A549 treated with CpdA at 1 μM for 4 hours (cell line): ENCODE data around the gene FBXO44. TPM values are rescaled to one million over a fixed set of nuclear protein-coding genes. Genes with fewer than 3 reads are reported as not detected.

Source experiments
- total RNA-seq: library from RNA; stranded (reverse); fragments of 200-300 nt; extraction: Qiagen RNA extraction; gene quantifications from 5 replicates; pipeline ENCODE4 v1.2.3, GENCODE V29; 2022; ENCODE audit warnings: low read depth

The FBXO44 gene
- 13.8 to 20.2 TPM (median 17.1 TPM) in 5 replicates for total RNA-seq

DNA sequence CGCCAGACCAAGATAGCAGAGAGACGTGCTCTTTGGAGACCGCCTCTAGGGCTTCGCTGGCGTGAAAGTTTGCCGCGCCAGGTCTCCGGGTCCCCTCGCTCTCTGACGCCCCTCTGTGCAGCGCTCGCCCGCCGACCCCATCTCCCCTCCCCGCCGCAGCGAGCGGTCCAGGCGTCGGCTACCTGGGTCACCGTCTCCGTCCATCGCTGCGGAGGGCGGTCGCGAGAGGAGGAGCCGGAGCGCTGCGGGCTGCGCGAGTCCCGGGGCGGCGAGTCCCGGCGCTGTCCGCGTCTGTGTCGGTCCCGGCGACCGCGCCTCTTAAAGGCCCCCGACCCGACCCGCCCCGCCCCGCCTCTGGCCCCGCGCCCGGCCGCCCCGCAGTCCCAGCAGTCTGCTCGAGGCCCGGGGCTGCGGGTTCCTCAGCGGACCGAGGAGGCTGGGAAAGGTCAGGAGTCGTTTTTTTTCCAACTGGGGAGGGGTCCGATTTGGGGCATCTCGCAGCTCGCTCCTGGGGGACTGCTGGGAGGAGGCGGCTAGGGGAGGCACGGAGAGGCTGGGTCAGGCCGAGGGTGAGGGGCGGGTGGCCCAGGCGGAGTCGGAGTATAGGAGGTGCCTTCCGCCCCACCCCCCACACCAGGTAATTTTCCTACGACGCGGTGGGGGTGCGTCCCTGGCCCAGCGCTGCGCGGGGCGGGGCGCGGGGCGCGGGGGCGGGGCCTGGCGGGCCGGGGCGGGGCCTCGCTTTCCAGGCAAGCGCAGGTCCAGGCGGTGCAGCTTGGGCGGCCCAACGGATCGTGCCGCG is at the start of gene FBXO44, which contains the start of gene FBXO2:
FBXO44 (plus strand) TSS at position 741 of the 802 bp plus-strand sequence. CDS start 959 bp downstream, outside the sequence.
FBXO2 (minus strand) TSS at position 293 of the 802 bp plus-strand sequence; CDS start at position 204, 89 bp downstream.

DNA sequence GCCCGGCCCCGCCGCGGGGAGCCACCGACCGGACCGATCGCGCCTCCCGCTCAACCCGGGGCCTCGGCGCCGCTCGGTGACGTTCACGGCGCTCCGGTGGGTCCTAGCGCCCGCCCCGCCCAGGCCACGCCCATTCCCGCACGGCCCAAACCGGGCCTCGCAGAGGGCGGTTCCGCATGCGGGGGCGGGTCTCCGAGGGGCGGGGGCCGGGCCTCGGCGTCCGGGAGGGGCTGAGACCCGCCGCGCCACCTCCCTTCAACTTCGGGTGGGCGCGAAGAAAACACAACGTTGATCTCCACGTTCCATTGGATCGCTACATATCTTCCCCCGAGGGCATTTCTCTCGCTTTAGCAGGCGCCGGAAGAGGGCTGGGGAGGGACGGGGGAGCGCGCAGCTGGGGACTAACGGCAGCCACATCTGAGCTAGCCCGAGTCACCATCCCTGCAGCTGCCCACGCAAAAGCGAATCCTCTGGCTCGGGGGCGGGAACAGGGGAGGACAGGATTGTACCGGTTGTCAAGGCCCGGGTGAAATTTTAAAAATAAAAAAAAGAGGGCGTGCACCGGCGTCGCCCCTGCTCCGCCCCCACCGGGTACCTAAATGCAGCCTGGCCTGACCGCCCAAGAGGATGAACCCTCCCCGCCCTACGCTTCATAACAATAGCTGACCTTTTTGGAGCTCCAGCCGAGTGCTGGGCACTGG is 26.5 kb downstream of the FBXO44 start, which contains the start of gene MAD2L2:
MAD2L2 (minus strand) TSS at position 78 of the 701 bp plus-strand sequence. CDS start 547 bp downstream, outside the sequence.

GRCh38 chr1:11691302-11691914 is 36.7 kb downstream of the FBXO44 start, which contains the start of gene DRAXIN:
DRAXIN (plus strand) TSS chr1:11691710; CDS start chr1:11706259, 14,549 bp downstream.

Other genes starting within 250 kb of the FBXO44 start
- 0.24 to 0.55 TPM (median 0.28 TPM) in 5 replicates for gene DISP3, start 175.7 kb upstream of the FBXO44 start, total RNA-seq
- 7.2 to 10.0 TPM (median 8.9 TPM) in 5 replicates for gene FBXO2, start 448 bp upstream of the FBXO44 start, total RNA-seq
- 7.1 to 8.8 TPM (median 8.5 TPM) in 5 replicates for gene FBXO6, start 9.3 kb downstream of the FBXO44 start, total RNA-seq
- gene MAD2L2, start 26.3 kb downstream of the FBXO44 start, total RNA-seq = 40.6 to 57.1 TPM (median 51.6 TPM) in 5 replicates
- gene DRAXIN, start 36.8 kb downstream of the FBXO44 start, total RNA-seq = 0.07 to 0.21 TPM (median 0.12 TPM) in 5 replicates
- 71.4 to 101 TPM (median 99.9 TPM) in 5 replicates for gene AGTRAP, start 81.3 kb downstream of the FBXO44 start, total RNA-seq
- 0.08 TPM in 1 of 5 replicates, not detected in the others for gene C1orf167, start 107.3 kb downstream of the FBXO44 start, total RNA-seq
- gene MTHFR, start 151.1 kb downstream of the FBXO44 start, total RNA-seq = 3.8 to 4.9 TPM (median 4.5 TPM) in 5 replicates
- 5.2 to 6.6 TPM (median 5.8 TPM) in 5 replicates for gene CLCN6, start 151.3 kb downstream of the FBXO44 start, total RNA-seq
- not detected in 5 replicates for gene NPPA, start 192.9 kb downstream of the FBXO44 start, total RNA-seq
- 0.16 TPM in 1 of 5 replicates, not detected in the others for gene NPPB, start 204.1 kb downstream of the FBXO44 start, total RNA-seq